Prostate gland (tissue), 2 donors: ENCODE data around the gene CADPS.

Experiments used
- CTCF ChIP-seq, 4 experiments: fragments of 200-600 bp in 2 of 4; fragments of 450-650 bp in 2 of 4; sonication (generic) in 2 of 4; IDR thresholded peaks; 1 replicate in 3 of 4; 2 replicates in 1 of 4; pipeline ENCODE4 v1.5.1; 2016 to 2019; ENCODE audit warnings: antibody characterized with exemption in 4 of 4, mild to moderate bottlenecking in 2 of 4, moderate library complexity in 2 of 4
- POLR2A ChIP-seq: fragments of 450-650 bp; IDR thresholded peaks from one replicate; pipeline ENCODE4 v1.6.1; 2016; ENCODE audit warnings: antibody characterized with exemption, mild to moderate bottlenecking

- TF ChIP-seq POLR2A (no peak), CTCF (IDR thresholded peaks at IDR 0.05) (no peak)
Observed at GRCh38 chr3:62529230-62529629, 346.0 kb downstream of the CADPS start.
